Measurements from ENCODE around the gene BPNT1.
"Not testable (repeated sequence)": the region's sequence is repeated elsewhere in the genome, so short reads cannot be mapped to it uniquely, and the experiment has no call there.

Gene BPNT1

DNA sequence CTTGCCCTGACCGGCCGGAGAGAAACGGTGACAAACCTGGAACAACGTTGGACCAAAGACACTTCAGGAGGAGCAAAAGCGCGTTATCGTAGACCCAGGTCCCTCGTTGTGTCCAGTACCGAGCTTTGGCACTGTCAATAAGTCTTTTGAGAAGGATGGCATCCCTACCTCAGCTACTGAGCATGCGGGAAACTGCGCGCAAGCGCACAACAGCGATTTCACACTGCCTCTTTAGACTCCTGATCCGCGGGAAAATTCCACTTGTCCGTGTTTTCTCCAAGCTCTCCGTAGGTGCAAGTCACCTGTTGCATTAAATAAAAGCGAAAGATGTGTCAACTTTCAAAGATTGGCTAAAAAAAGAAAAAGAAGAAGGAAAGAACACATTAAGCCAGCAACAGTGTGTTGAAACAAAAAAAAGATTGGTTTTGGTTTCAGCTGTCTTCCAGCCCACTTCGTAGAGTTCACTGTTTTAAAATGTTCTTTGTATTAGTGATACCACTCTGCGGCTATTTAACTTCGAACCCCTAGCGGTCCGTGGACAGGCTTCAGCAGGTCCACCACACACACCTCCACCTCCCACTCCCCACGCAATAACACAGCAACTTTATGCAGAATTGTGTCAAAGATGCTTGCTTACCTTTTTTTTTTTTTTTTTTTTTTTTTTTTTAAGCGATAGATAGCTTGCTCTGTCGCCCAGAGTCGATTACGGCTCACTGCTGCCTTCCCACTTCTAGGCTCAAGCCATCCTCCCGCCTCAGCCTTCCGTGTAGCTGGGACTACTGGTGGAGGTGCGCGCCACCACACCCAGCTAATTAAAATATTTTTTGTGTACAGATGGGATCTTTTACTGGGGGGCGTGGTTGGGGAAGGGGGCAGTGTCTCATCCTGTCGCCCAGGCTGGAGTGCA lies at the start of gene BPNT1:
TSS of gene BPNT1 (minus strand) at position 139 of the 907 bp plus-strand sequence. CDS start 9,942 bp downstream, outside the sequence.
- DNase-seq (ENCODE audit: low read depth): peak; percentile 95

- no peak for DNase-seq (ENCODE audit: low read depth)
Observed at GRCh38 chr1:220137019-220137786, 47.6 kb upstream of the BPNT1 start.

- no peak for DNase-seq (ENCODE audit: low read depth)
Observed at GRCh38 chr1:220135755-220136154, 46.2 kb upstream of the BPNT1 start.

- DNase-seq (ENCODE audit: low read depth): no peak
Observed at GRCh38 chr1:220129479-220130210, 40.1 kb upstream of the BPNT1 start.

DNA sequence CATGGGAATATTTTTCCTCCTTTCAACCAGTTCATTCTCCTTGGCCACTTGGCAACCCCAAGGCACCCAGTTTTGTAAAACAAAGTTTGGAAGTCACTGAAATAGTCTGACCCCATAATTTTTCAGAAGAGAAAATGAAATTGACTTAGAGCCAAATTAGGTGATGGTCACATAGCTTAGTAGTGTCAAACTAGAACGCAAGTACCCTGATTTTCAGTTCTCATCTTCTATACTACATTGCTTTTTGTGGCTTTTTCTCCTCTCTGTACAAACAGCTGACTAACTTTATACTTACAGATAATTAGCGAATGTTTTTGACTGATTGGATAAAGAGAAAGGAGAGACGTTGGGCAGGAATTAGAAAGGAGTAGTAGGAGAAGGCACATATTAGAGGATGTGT lies 37.5 kb upstream of the BPNT1 start:
- no peak for DNase-seq (ENCODE audit: low read depth)

- DNase-seq (ENCODE audit: low read depth): no peak
Observed at GRCh38 chr1:220124542-220124941, 35.0 kb upstream of the BPNT1 start.

DNA sequence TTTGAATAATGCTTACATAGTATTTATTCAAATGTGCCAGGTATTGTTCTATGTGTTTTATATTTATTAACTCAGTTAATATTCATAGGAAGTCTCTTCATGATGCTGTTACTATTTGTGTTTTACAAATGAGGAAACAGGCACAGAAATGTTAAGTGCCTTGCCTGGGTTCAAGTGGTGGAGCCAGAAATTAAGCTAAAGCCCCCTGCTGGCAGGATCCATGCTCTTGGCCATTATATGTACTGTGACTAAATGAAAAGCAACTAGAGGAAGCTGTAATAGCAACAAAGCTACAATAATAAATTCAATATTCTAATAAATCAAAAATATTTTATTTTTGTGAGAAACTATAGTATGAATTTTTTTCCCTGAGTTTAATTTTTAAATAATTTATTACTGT lies 34.3 kb upstream of the BPNT1 start:
- DNase-seq (ENCODE audit: low read depth): peak; percentile 42

DNA sequence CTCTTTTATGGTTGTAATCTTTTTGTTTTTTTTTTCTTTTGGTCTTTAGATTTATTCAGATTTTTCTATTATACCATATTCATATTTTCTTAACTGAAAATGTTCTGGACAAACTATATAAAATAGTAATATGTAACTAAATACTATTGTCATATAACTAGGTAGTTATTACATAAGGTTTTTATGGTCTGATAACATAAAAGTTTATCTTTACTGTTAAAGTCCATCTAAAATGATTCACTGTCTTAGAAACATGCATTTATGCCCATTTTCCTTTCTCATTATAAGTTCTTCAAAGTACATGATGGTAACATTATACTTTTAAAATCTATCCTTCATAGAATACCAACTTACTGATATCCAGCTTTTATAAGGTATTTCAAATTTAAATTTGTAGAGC lies 33.5 kb upstream of the BPNT1 start:
- no peak for DNase-seq (ENCODE audit: low read depth)

- DNase-seq (ENCODE audit: low read depth): no peak
Observed at GRCh38 chr1:220121791-220122530, 32.4 kb upstream of the BPNT1 start.

- DNase-seq (ENCODE audit: low read depth): no peak
Observed at GRCh38 chr1:220119043-220119512, 29.5 kb upstream of the BPNT1 start.

GRCh38 chr1:220113136-220113695 lies 23.6 kb upstream of the BPNT1 start:
- peak; percentile 63 for DNase-seq (ENCODE audit: low read depth)

DNA sequence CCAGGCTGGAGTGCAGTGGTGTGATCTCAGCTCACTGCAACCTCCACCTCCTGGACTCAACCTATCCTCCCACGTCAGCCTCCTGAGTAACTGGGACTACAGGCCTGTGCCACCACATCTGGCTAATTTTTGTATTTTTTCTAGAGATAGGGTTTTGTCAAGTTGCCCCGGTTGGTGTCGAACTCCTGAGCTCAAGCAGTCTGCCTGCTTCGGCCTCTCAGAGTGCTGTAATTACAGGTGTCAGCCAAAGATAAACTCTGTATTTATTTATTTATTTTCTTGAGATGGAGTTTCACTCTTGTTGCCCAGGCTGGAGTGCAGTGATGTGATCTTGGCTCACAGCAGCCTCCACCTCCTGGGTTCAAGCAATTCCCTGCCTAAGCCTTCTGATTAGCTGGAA lies 23.0 kb upstream of the BPNT1 start:
- DNase-seq (ENCODE audit: low read depth): not testable (repeated sequence)

GRCh38 chr1:220110473-220110872 lies 20.9 kb upstream of the BPNT1 start:
- not testable (repeated sequence) for DNase-seq (ENCODE audit: low read depth)

DNA sequence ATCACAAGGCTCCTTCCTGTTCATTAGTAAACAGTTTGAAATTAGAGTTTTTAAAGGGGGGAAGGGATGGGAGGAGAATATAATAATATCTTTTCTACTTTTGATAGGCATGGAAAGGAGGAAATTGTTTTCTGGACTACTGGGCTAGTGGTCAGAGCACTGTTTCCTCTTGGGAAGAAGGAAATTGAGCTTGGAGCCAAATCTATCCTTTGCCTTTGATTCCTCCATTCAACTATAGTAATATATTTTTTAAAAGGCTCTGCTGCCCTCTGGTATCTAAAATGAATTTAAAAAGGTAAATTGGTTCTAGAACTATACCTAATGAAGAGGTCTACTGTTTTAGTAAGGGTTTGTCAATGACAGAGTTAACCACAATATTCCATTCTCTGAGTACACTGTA lies 10.2 kb upstream of the BPNT1 start:
- DNase-seq (ENCODE audit: low read depth): no peak

GRCh38 chr1:220094016-220094911 lies 4.7 kb upstream of the BPNT1 start, which contains the start of gene IARS2:
TSS of gene IARS2 (plus strand) at chr1:220094132. CDS start at chr1:220094217, 85 bp downstream.
- DNase-seq (ENCODE audit: low read depth): peak; percentile 90

- no peak for DNase-seq (ENCODE audit: low read depth)
Observed at GRCh38 chr1:220093361-220094015, 3.9 kb upstream of the BPNT1 start.

DNA sequence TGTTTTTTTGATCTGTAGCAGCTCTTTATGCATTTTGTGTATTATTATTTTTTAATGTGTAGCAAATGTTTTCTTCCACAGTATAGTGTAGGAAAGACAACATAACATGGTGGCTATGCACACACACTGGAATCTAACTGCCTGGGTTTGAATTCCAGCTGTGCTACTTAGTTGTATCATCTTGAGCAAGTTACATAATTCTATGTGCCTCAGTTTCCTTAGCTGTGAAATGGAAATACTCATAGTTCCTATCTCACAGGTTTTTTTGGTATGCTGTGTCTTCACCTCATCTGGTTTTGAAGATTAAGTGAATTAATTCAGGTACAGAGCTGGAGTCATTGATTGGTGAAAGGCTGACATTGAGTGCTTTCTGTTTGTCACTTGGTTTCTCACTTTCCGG lies 3.1 kb upstream of the BPNT1 start:
- no peak for DNase-seq (ENCODE audit: low read depth)

GRCh38 chr1:220086261-220086686 lies 3.3 kb downstream of the BPNT1 start:
- not testable (repeated sequence) for DNase-seq (ENCODE audit: low read depth)

DNA sequence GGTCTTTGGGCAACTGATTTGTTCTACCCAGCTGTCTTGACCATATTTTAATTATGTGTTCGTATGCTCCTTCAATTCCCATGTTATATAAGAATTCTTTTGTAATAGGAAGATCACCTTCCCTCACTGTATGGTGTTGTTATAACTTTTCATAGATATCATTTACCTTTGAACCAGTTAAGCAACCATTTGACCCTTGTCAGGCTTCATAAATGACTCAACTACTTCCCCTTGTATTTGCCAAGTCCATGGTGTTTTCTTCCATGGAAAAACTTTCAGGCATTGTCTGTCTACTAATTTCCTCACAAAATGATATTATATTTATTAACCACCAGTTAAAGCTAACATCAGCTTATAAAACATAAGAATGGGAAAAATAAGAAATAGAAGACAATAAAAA lies 5.1 kb downstream of the BPNT1 start:
- DNase-seq (ENCODE audit: low read depth): no peak
